ENCODE results near the gene EPHB1.

The EPHB1 gene

GRCh38 chr3:134852893-134853351, 57.9 kb downstream of the EPHB1 start:
- no peak for DNase-seq

GRCh38 chr3:134854254-134854653, 59.2 kb downstream of the EPHB1 start:
- no peak for DNase-seq

GRCh38 chr3:134857356-134857755, 62.3 kb downstream of the EPHB1 start:
- DNase-seq: no peak

GRCh38 chr3:134857776-134858362, 62.8 kb downstream of the EPHB1 start:
- DNase-seq: no peak

- no peak for DNase-seq
Measured at GRCh38 chr3:134858441-134859035, 63.5 kb downstream of the EPHB1 start.

GRCh38 chr3:134859341-134859740, 64.3 kb downstream of the EPHB1 start:
- DNase-seq: no peak

- DNase-seq: no peak
Measured at GRCh38 chr3:134860141-134860540, 65.1 kb downstream of the EPHB1 start.

- DNase-seq: no peak
Measured at GRCh38 chr3:134863915-134864314, 68.9 kb downstream of the EPHB1 start.

- no peak for DNase-seq
Measured at GRCh38 chr3:134864636-134865035, 69.6 kb downstream of the EPHB1 start.

- no peak for DNase-seq
Measured at GRCh38 chr3:134867277-134867676, 72.2 kb downstream of the EPHB1 start.

- DNase-seq: no peak
Measured at GRCh38 chr3:134869153-134869726, 74.2 kb downstream of the EPHB1 start.

- no peak for DNase-seq
Measured at GRCh38 chr3:134871818-134872217, 76.8 kb downstream of the EPHB1 start.

GRCh38 chr3:134872440-134873388, 77.7 kb downstream of the EPHB1 start:
- DNase-seq: no peak

GRCh38 chr3:134873789-134874188, 78.7 kb downstream of the EPHB1 start:
- DNase-seq: no peak

GRCh38 chr3:134874737-134875413, 79.8 kb downstream of the EPHB1 start:
- no peak for DNase-seq

GRCh38 chr3:134876836-134877235, 81.8 kb downstream of the EPHB1 start:
- DNase-seq: no peak

GRCh38 chr3:134877788-134878187, 82.7 kb downstream of the EPHB1 start:
- no peak for DNase-seq

GRCh38 chr3:134879990-134880389, 84.9 kb downstream of the EPHB1 start:
- no peak for DNase-seq

GRCh38 chr3:134880431-134880830, 85.4 kb downstream of the EPHB1 start:
- DNase-seq: no peak

GRCh38 chr3:134881305-134881704, 86.2 kb downstream of the EPHB1 start:
- no peak for DNase-seq

- DNase-seq: no peak
Measured at GRCh38 chr3:134883697-134884385, 88.8 kb downstream of the EPHB1 start.
